CD4-positive, CD25-positive, alpha-beta regulatory T cell (primary cell): ENCODE data around the gene SLC35B3. TPM values are rescaled to one million over a fixed set of nuclear protein-coding genes. Genes with fewer than 3 reads are reported as not detected.
"Not testable (repeated sequence)": the region's sequence is repeated elsewhere in the genome, so short reads cannot be mapped to it uniquely, and the experiment has no call there.

Experiments used
- ATAC-seq, 2 donors: fragments of 150-1000 bp; cut with Tn5 transposase; one replicate each; pipeline ENCODE4 v1.10.0; 2021; ENCODE audit warnings: low read depth in 2 of 2, moderate number of reproducible peaks in 2 of 2, moderate library complexity in 1 of 2
- DNase-seq, 3 donors: peaks; one replicate each; pipeline versions ENCODE4 v3.0.0 to v3.0.0-alpha.2; 2012 to 2022; ENCODE audit warnings: mixed read lengths in 1 of 3
- H3K27ac ChIP-seq: one replicate; pipeline ENCODE4 v1.7.0; 2013; ENCODE audit warnings: mild to moderate bottlenecking, low read length; ENCODE audit not compliant: insufficient read depth, poor library complexity, severe bottlenecking
- H3K27me3 ChIP-seq: one replicate; pipeline ENCODE4 v1.7.0; 2013; ENCODE audit warnings: low read length; ENCODE audit not compliant: control insufficient read depth, insufficient read depth
- H3K36me3 ChIP-seq: one replicate; pipeline ENCODE4 v1.7.0; 2013; ENCODE audit warnings: mild to moderate bottlenecking, low read length, moderate library complexity; ENCODE audit not compliant: control insufficient read depth, insufficient read depth
- H3K4me1 ChIP-seq: 2 replicates; pipeline ENCODE4 v1.7.0; 2013; ENCODE audit warnings: mild to moderate bottlenecking, low read length; ENCODE audit not compliant: insufficient read depth, control insufficient read depth, poor library complexity, severe bottlenecking
- H3K4me3 ChIP-seq: one replicate; pipeline ENCODE4 v1.7.0; 2013; ENCODE audit warnings: low read depth, mild to moderate bottlenecking, low read length, moderate library complexity
- H3K9me3 ChIP-seq, 2 experiments: 1 replicate in 1 of 2; 2 replicates in 1 of 2; pipeline ENCODE4 v1.7.0; 2013; ENCODE audit warnings: low read length in 2 of 2, mild to moderate bottlenecking in 1 of 2, moderate library complexity in 1 of 2; ENCODE audit not compliant: control insufficient read depth in 2 of 2
- H3K27ac Mint-ChIP-seq, 3 donors: one replicate each; pipeline ENCODE4 v1.8.0; 2020 to 2022; ENCODE audit warnings: mild to moderate bottlenecking in 3 of 3, mixed read lengths in 3 of 3, moderate library complexity in 2 of 3
- H3K27me3 Mint-ChIP-seq: one replicate; pipeline ENCODE4 v1.8.0; 2022; ENCODE audit warnings: mild to moderate bottlenecking, mixed read lengths
- H3K36me3 Mint-ChIP-seq: one replicate; pipeline ENCODE4 v1.8.0; 2020; ENCODE audit warnings: mixed read lengths
- H3K4me1 Mint-ChIP-seq, 4 donors: one replicate each; pipeline ENCODE4 v1.8.0; 2020 to 2022; ENCODE audit warnings: mixed read lengths in 4 of 4, mild to moderate bottlenecking in 1 of 4
- H3K4me3 Mint-ChIP-seq, 4 donors: one replicate each; pipeline ENCODE4 v1.8.0; 2020 to 2022; ENCODE audit warnings: mild to moderate bottlenecking in 4 of 4, mixed read lengths in 4 of 4, moderate library complexity in 3 of 4
- H3K9me3 Mint-ChIP-seq, 7 donors: one replicate each; pipeline ENCODE4 v1.8.0; 2020 to 2022; ENCODE audit warnings: mixed read lengths in 7 of 7, mild to moderate bottlenecking in 3 of 7, moderate library complexity in 2 of 7
- polyA plus RNA-seq, 4 donors: library from polyadenylated mRNA; unstranded; fragments of 300-500 nt; fragmentation: Illumina TruSeq; gene quantifications; one replicate each; pipeline ENCODE4 v1.2.3, GENCODE V29; 2021
- total RNA-seq: library from RNA; stranded (reverse); gene quantifications from one replicate; pipeline ENCODE4 v1.2.3, GENCODE V29; 2022

The SLC35B3 gene
- total and polyA plus RNA-seq, 5 donors from 2014 or later: 8.4 to 14.8 (median 11.9) TPM

DNA sequence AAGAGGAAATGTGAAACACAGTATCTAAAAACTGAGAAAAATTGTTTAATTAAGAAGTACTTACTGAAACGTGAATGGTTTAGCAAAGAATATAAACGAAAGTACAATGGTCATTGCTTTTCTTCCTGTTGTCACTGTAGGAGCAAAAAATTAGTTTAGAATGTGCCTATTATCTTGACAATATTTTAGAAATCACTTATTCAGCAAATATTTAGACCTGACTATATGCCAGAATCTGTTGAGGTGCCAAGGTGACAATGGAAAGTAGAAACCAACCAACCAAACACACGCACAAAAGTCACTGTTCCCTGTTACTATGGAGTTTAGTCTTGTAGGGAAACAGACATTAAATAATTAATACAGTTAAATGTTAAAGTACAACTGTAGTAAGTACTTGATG, 20.5 kb downstream of the SLC35B3 start:
- H3K36me3 ChIP-seq: peaks cover 75% of the 10 kb centered on the region
- Mint-ChIP-seq H3K9me3 (peaks cover 0 to 4% (median 0%) of the 10 kb centered on the region in 7 donors), H3K27ac (no peak overlapping the region), H3K36me3 (peaks cover 61% of the 10 kb centered on the region), H3K4me1 (peaks cover 3 to 10% (median 5%) of the 10 kb centered on the region in 4 donors), H3K4me3 (no peak overlapping the region), H3K27me3 (no peaks in the 10 kb centered on the region)
- H3K9me3 ChIP-seq: no peaks in the 10 kb centered on the region
- DNase-seq: no peak
- ATAC-seq: no peak
- no peaks in the 10 kb centered on the region for H3K4me1 ChIP-seq
- no peak overlapping the region for H3K4me3 ChIP-seq
- no peaks in the 10 kb centered on the region for H3K27me3 ChIP-seq
- no peak overlapping the region for H3K27ac ChIP-seq

DNA sequence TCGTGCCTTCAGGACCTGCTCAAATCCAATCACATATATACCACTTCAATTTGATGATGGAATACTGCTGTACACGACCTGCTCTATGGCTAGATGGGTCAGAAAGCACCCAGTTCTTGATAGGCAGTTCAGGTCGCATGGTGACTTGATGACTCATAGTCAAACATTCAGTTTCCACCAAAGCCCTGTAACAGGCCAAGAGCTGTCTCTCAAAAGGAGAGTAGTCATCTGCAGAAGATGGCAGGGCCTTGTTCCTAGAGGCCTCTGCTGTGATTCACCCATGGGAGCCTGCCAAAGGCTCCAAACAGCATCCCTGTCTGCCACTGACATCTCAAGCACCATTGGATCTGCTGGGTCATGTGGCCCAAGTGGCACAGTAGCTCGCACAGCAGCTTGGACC, 29.4 kb downstream of the SLC35B3 start:
- not testable (repeated sequence) for H3K4me3 Mint-ChIP-seq, H3K27ac ChIP-seq, H3K27me3 Mint-ChIP-seq, H3K9me3 ChIP-seq, H3K9me3 Mint-ChIP-seq, DNase-seq, H3K27ac Mint-ChIP-seq, ATAC-seq, H3K4me3 ChIP-seq, H3K4me1 ChIP-seq, H3K27me3 ChIP-seq, H3K4me1 Mint-ChIP-seq
- peaks cover 36% of the 10 kb centered on the region for H3K36me3 Mint-ChIP-seq
- H3K36me3 ChIP-seq: peaks cover 17% of the 10 kb centered on the region

DNA sequence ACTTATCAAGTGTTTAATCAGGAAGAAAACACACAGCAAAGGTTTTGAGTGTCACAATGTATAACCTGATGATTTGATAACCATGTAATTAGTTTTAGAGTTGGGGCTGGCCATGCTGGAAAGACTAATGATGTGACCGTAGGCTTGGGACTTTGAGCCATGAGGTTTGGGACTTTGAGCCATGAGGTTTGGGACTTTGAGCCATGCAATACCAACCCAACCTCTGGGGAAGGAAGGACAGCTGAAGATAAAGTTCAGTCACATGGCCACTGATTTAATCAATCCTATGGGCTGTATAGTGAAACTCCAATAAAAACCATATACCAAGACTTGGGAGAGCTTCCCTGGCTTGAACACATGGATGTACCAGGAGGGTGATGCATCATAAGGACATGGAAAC, 32.8 kb downstream of the SLC35B3 start:
- H3K4me3 ChIP-seq: no peak overlapping the region
- no peak for ATAC-seq
- no peak overlapping the region for H3K27ac ChIP-seq
- Mint-ChIP-seq H3K4me3 (no peak overlapping the region), H3K36me3 (peaks cover 5% of the 10 kb centered on the region), H3K27me3 (no peaks in the 10 kb centered on the region), H3K4me1 (no peaks in the 10 kb centered on the region), H3K9me3 (peaks cover 0 to 5% (median 1%) of the 10 kb centered on the region in 7 donors), H3K27ac (peak overlapping the region in 1 of 3 donors; percentile 16)
- DNase-seq: no peak
- no peaks in the 10 kb centered on the region for H3K36me3 ChIP-seq
- no peaks in the 10 kb centered on the region for H3K9me3 ChIP-seq
- no peaks in the 10 kb centered on the region for H3K4me1 ChIP-seq
- H3K27me3 ChIP-seq: no peaks in the 10 kb centered on the region

DNA sequence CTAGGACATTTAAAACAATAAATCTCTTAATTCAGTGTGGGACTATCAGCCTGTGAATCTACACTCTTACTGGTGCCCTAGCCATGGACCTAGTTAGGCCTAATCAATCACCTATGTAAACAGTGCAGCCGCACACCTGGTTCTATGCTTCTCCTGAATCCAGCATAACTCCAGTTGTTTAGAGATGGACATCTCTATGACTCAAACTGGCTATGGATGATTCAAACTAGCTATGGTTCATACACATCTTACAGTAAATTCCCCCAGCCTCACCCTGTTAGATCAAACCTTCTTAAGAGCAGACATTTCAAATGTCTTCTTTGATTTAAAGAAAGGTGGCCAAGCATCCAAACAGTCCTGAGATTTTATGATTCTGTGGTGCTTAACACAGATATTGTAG, 34.7 kb downstream of the SLC35B3 start:
- Mint-ChIP-seq H3K27me3 (no peaks in the 10 kb centered on the region), H3K27ac (no peak overlapping the region)
- no peak for DNase-seq

DNA sequence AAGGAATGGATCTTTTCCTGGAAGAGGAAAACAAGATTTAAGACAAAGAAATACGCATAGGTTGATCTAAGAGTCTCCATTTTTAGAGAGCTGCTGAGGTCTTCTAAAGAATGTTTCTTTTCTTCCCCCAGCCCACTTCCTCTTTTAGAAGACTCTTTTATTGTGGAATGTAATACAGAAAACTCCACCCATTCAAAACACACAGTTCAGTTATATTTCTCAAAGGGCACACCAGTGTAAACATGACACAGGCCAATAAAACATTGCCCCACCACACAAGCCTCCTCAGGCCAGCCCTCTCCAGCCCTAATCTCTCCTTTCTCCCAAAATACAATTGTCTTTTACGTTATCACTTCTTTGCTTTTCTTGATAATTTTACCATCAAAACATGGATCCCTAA, 42.8 kb downstream of the SLC35B3 start:
- no peaks in the 10 kb centered on the region for H3K27me3 ChIP-seq
- ATAC-seq: no peak

More for the DNA sequence above, 34.7 kb downstream of the SLC35B3 start:
- no peaks in the 10 kb centered on the region for H3K9me3 ChIP-seq
- Mint-ChIP-seq H3K36me3 (peaks cover 5% of the 10 kb centered on the region), H3K9me3 (peaks cover 0 to 4% (median 1%) of the 10 kb centered on the region in 7 donors), H3K4me3 (no peak overlapping the region), H3K4me1 (peaks cover 0 to 2% (median 0%) of the 10 kb centered on the region in 4 donors)
- no peak overlapping the region for H3K4me3 ChIP-seq
- H3K27ac ChIP-seq: no peak overlapping the region
- no peaks in the 10 kb centered on the region for H3K4me1 ChIP-seq
- ATAC-seq: no peak
- H3K36me3 ChIP-seq: no peaks in the 10 kb centered on the region
- no peaks in the 10 kb centered on the region for H3K27me3 ChIP-seq

DNA sequence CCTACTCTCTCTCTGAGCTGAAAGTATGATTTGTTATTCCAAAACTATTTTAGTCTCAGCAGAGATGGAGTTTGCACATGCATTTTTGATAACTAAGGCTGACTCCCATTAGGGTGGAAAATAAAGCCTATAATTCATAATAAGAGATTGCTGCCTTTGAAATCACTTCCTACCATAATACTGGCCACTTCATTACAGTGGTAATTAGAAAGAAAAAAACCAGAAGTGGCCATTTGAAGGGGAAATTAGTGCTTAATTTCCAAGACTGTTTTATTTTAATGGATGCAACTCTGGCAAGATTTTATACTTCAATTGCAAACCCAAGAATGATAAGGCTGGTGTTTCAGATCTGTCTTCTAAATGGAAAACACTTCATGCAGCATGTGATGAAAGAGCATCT, 43.4 kb downstream of the SLC35B3 start:
- no peaks in the 10 kb centered on the region for H3K27me3 ChIP-seq
- H3K9me3 ChIP-seq: no peaks in the 10 kb centered on the region
- DNase-seq: no peak
- Mint-ChIP-seq H3K36me3 (no peaks in the 10 kb centered on the region), H3K27ac (no peak overlapping the region), H3K9me3 (peaks cover 0 to 4% (median 0%) of the 10 kb centered on the region in 7 donors), H3K4me1 (peaks cover 0 to 15% (median 7%) of the 10 kb centered on the region in 4 donors), H3K4me3 (peak overlapping the region in 1 of 4 donors; percentile 0), H3K27me3 (no peaks in the 10 kb centered on the region)
- no peak overlapping the region for H3K4me3 ChIP-seq
- ATAC-seq: no peak
- no peaks in the 10 kb centered on the region for H3K4me1 ChIP-seq
- H3K27ac ChIP-seq: no peak overlapping the region
- no peaks in the 10 kb centered on the region for H3K36me3 ChIP-seq

More for the DNA sequence above, 42.8 kb downstream of the SLC35B3 start:
- Mint-ChIP-seq H3K4me3 (peak overlapping the region in 1 of 4 donors; percentile 44), H3K27me3 (no peaks in the 10 kb centered on the region), H3K4me1 (peaks cover 0 to 15% (median 7%) of the 10 kb centered on the region in 4 donors), H3K36me3 (no peaks in the 10 kb centered on the region), H3K9me3 (peaks cover 0 to 4% (median 0%) of the 10 kb centered on the region in 7 donors), H3K27ac (peak overlapping the region in 2 of 3 donors; percentile 1 to 10)
- H3K4me1 ChIP-seq: no peaks in the 10 kb centered on the region
- no peaks in the 10 kb centered on the region for H3K36me3 ChIP-seq
- H3K27ac ChIP-seq: no peak overlapping the region
- no peaks in the 10 kb centered on the region for H3K9me3 ChIP-seq
- H3K4me3 ChIP-seq: no peak overlapping the region
- peak in 1 of 3 donors; percentile 4 for DNase-seq

DNA sequence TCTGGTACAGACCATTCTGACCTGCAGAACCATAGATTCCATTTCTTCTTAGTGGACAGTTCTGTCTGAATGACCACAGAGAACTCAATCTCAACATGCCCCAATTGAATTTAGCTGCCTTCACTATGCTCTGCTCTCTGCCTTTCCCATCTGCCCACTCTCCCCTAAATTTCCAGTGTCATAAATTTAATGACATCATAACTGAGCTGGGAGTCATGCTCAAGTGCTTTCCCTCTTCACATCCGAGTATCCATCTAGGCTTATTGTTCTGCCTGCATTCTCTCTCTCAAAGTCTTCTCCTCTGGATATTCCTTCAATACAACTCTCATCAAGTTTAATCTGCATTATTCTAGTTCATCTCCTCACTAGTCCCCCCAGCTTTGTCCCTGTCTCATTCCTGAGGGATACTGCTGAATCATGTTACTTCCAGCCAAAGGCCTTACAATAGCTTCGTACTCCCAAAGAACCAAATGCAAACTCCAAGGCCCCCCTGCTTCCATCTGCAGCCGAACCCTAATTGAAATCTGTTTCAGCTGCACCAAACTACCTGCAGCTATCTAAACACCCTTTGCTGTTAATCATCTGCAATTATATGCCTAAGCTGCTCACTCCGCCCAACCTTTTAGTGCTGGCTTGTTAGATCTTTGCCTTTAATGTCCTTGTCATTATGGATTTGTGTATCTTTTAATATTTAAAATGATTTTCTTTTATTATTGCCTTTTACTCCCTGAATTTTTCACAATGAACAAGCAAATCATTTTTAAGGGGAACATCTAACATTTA, 46.1 kb downstream of the SLC35B3 start:
- DNase-seq (no peak), ATAC-seq (no peak)
- Mint-ChIP-seq H3K27me3 (peaks cover 4% of the 10 kb centered on the region), H3K27ac (no peak overlapping the region), H3K4me3 (no peak overlapping the region), H3K9me3 (peaks cover 0 to 3% (median 0%) of the 10 kb centered on the region in 7 donors), H3K36me3 (no peaks in the 10 kb centered on the region), H3K4me1 (peaks cover 0 to 15% (median 6%) of the 10 kb centered on the region in 4 donors)
- Histone ChIP-seq H3K4me1 (no peaks in the 10 kb centered on the region), H3K27ac (no peak overlapping the region), H3K9me3 (no peaks in the 10 kb centered on the region), H3K36me3 (no peaks in the 10 kb centered on the region), H3K4me3 (no peak overlapping the region), H3K27me3 (no peaks in the 10 kb centered on the region)
